ENCODE data around the gene RASSF9. TPM values are rescaled to one million over a fixed set of nuclear protein-coding genes. Genes with fewer than 3 reads are reported as not detected.

RASSF9 gene
- total RNA-seq, 1 donor from 2014 or later, result not detected

- Histone ChIP-seq H3K4me3 (no peak overlapping the region), H2AFZ (replicated peaks) (no peak overlapping the region), H4K20me1 (ENCODE audit: low read depth) (no peaks in the 10 kb centered on the region), H3K9me3 (ENCODE audit: low read depth) (no peaks in the 10 kb centered on the region), H3K27ac (no peak overlapping the region), H3K36me3 (no peaks in the 10 kb centered on the region), H3K4me2 (no peak overlapping the region), H3K27me3 (no peaks in the 10 kb centered on the region), H3F3A (ENCODE audit: low read depth) (no peaks in the 10 kb centered on the region), H3K4me1 (no peaks in the 10 kb centered on the region), H3K79me2 (ENCODE audit: low read depth) (no peaks in the 10 kb centered on the region), H3K9ac (no peak overlapping the region)
- H3K4me1 Mint-ChIP-seq, result peaks cover 8% of the 10 kb centered on the region
- H3K36me3 Mint-ChIP-seq, result no peaks in the 10 kb centered on the region
- no peaks in the 10 kb centered on the region for H3K27me3 Mint-ChIP-seq (ENCODE audit: insufficient read depth, low read depth)
- no peak overlapping the region for H3K4me3 Mint-ChIP-seq
- TF ChIP-seq EZH2phosphoT487 (IDR thresholded peaks at IDR 0.05) (no peak), EZH2 (IDR thresholded peaks at IDR 0.05) (no peak)
- TF ChIP-seq, protein P1, sequence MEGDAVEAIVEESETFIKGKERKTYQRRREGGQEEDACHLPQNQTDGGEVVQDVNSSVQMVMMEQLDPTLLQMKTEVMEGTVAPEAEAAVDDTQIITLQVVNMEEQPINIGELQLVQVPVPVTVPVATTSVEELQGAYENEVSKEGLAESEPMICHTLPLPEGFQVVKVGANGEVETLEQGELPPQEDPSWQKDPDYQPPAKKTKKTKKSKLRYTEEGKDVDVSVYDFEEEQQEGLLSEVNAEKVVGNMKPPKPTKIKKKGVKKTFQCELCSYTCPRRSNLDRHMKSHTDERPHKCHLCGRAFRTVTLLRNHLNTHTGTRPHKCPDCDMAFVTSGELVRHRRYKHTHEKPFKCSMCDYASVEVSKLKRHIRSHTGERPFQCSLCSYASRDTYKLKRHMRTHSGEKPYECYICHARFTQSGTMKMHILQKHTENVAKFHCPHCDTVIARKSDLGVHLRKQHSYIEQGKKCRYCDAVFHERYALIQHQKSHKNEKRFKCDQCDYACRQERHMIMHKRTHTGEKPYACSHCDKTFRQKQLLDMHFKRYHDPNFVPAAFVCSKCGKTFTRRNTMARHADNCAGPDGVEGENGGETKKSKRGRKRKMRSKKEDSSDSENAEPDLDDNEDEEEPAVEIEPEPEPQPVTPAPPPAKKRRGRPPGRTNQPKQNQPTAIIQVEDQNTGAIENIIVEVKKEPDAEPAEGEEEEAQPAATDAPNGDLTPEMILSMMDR (IDR thresholded peaks at IDR 0.05), result no peak
- H3K9me3 Mint-ChIP-seq, result peaks cover 2% of the 10 kb centered on the region
- no peak for DNase-seq (ENCODE audit: low spot score)
- no peak overlapping the region for H3K27ac Mint-ChIP-seq
These were observed 40.2 kb downstream of the RASSF9 start for GRCh38 chr12:85796001-85796400.

- no peaks in the 10 kb centered on the region for H3F3A ChIP-seq (ENCODE audit: low read depth)
- Mint-ChIP-seq H3K36me3 (no peaks in the 10 kb centered on the region), H3K4me1 (peaks cover 8% of the 10 kb centered on the region), H3K4me3 (no peak overlapping the region), H3K9me3 (peaks cover 2% of the 10 kb centered on the region), H3K27me3 (ENCODE audit: insufficient read depth, low read depth) (no peaks in the 10 kb centered on the region), H3K27ac (no peak overlapping the region)
- TF ChIP-seq EZH2phosphoT487 (IDR thresholded peaks at IDR 0.05), result no peak
- TF ChIP-seq, protein P1 (IDR thresholded peaks at IDR 0.05), result no peak
- no peaks in the 10 kb centered on the region for H4K20me1 ChIP-seq (ENCODE audit: low read depth)
- no peak overlapping the region for H2AFZ ChIP-seq (replicated peaks)
- H3K27ac ChIP-seq, result no peak overlapping the region
- H3K9me3 ChIP-seq (ENCODE audit: low read depth), result no peaks in the 10 kb centered on the region
- no peak overlapping the region for H3K9ac ChIP-seq
- no peak overlapping the region for H3K4me2 ChIP-seq
- H3K79me2 ChIP-seq (ENCODE audit: low read depth), result no peaks in the 10 kb centered on the region
- no peak overlapping the region for H3K4me3 ChIP-seq
- H3K36me3 ChIP-seq, result no peaks in the 10 kb centered on the region
- peak; percentile 5 for DNase-seq (ENCODE audit: low spot score)
- H3K27me3 ChIP-seq, result no peaks in the 10 kb centered on the region
- H3K4me1 ChIP-seq, result no peaks in the 10 kb centered on the region
These were observed 41.7 kb downstream of the RASSF9 start for GRCh38 chr12:85794531-85794930.

DNA sequence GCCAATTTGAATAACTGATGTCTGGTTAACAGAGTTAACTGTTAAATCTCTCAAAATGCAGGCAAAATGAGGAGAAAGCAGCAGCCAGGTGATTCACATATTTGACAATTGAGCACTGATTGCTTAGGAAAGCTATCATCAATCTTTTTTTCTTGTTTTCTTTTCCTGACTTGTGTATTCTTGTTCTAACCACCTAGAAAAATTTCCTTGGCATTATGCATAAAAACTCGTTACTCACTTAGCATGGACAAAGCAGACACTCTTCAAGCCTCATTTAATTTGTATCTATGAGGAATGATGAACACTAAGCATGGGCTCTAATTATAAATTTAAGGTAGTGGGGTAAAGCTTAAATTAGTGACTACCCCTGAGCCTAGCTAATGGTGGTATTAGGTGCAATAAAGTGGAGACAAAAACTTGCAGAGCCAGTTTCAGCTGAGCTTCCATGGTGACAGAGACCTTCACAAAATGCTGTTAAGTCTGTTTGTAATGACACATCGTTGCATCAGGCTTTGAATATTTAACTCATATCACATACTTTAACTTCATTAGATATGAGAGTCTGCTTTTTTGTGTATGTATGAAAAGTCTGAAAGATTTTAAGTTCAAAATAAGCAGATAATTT is 52.0 kb downstream of the RASSF9 start:
- Mint-ChIP-seq H3K36me3 (no peaks in the 10 kb centered on the region), H3K4me3 (no peak overlapping the region), H3K9me3 (peaks cover 8% of the 10 kb centered on the region), H3K27ac (no peak overlapping the region), H3K4me1 (peaks cover 6% of the 10 kb centered on the region), H3K27me3 (ENCODE audit: insufficient read depth, low read depth) (no peaks in the 10 kb centered on the region)
- no peak for DNase-seq (ENCODE audit: low spot score)
- no peaks in the 10 kb centered on the region for H3K9me3 ChIP-seq (ENCODE audit: low read depth)
- TF ChIP-seq EZH2 (IDR thresholded peaks at IDR 0.05) (no peak), EZH2phosphoT487 (IDR thresholded peaks at IDR 0.05) (no peak)
- TF ChIP-seq, protein P1 (IDR thresholded peaks at IDR 0.05), result no peak
- no peaks in the 10 kb centered on the region for H3K27me3 ChIP-seq
- no peaks in the 10 kb centered on the region for H3F3A ChIP-seq (ENCODE audit: low read depth)
- no peak overlapping the region for H2AFZ ChIP-seq (replicated peaks)
- H3K36me3 ChIP-seq, result no peaks in the 10 kb centered on the region
- H3K27ac ChIP-seq, result no peak overlapping the region
- H4K20me1 ChIP-seq (ENCODE audit: low read depth), result no peaks in the 10 kb centered on the region
- H3K9ac ChIP-seq, result no peak overlapping the region
- H3K79me2 ChIP-seq (ENCODE audit: low read depth), result no peaks in the 10 kb centered on the region
- H3K4me1 ChIP-seq, result peaks cover 8% of the 10 kb centered on the region
- no peak overlapping the region for H3K4me3 ChIP-seq
- H3K4me2 ChIP-seq, result no peak overlapping the region
